GM19395 (cell line): ENCODE data around the gene RHOF.
"Not testable (repeated sequence)": the region's sequence is repeated elsewhere in the genome, so short reads cannot be mapped to it uniquely, and the experiment has no call there.

Experiments
- ATAC-seq: cut with Tn5 transposase; IDR thresholded peaks from one replicate; pipeline ENCODE4 v1.9.1; 2021; ENCODE audit warnings: mild to moderate bottlenecking, moderate library complexity; ENCODE audit not compliant: unreplicated experiment

The RHOF gene

DNA sequence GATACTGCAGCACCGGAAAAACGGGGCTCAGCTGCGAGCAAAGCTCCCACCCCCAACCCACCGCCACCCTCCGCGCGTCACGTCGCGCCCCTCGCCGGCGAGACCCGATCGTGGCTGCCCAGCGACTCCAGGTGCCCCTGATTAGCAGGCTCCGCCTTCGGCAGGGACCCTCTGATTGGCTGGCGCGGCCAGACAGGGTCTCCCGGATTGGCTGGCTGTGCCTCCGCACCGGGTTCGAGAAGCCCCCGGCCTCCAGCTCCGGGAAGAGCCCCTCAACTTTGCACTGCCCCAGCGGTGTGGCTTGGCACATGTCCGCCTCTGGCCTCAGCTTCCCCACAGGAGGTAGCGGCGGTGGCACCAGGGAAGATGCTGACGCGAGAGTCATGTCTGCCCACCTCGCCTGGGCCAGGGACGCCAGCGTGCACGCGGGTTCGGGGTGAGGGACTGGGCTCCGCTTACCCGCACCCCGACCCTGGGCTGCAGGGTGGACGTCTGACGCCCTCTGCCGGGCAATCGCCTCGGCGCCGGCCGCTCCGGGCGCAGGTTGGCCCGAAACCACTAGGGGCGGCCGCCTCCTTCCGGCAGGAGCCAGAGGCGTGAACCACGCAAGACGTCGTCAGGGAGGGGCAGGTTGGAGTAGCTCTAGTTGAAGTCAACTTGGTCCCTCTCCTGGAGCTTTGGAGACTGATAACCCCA lies 498 bp upstream of the RHOF start:
- ATAC-seq, result peak; percentile 51

DNA sequence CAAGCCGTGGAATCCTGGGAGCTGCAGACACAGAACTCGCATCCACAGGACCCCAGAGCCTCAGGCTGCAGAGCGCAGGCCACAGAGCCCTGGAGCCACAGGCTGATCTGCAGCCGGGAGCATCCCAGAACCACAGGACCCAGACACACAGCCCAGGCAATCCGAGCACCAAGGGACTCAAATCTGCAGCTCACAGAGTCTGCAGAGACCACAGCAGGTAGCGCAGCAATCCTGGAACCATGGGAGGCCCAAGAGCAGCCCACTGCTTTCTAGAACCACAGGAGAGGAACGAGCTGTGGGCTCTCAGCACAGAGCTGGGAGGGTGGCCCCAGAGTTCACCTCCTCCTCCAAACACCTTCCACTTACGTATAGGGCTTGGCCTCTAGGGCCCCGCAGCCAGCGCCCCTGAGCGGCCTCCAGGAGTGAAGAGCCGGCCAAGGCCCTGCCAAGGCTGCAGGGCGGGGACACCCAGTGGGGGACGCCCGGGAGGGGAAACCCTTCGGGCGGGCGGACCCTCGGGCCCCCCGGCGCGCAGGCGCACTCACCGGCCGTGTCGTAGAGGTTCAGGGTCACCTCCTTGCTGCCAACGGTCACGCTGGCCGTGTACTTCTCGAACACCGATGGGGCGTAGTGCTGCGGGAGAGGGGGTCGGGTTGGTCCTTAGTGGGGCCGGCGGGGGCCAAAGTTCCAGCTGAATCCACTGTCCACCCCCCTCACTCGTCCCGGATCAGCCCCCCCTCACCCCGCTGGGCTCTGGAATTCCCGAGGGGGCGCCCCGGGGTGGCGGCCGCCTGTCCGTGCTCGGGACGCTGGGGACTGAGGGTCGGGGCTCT lies 665 bp downstream of the RHOF start:
- no peak for ATAC-seq

DNA sequence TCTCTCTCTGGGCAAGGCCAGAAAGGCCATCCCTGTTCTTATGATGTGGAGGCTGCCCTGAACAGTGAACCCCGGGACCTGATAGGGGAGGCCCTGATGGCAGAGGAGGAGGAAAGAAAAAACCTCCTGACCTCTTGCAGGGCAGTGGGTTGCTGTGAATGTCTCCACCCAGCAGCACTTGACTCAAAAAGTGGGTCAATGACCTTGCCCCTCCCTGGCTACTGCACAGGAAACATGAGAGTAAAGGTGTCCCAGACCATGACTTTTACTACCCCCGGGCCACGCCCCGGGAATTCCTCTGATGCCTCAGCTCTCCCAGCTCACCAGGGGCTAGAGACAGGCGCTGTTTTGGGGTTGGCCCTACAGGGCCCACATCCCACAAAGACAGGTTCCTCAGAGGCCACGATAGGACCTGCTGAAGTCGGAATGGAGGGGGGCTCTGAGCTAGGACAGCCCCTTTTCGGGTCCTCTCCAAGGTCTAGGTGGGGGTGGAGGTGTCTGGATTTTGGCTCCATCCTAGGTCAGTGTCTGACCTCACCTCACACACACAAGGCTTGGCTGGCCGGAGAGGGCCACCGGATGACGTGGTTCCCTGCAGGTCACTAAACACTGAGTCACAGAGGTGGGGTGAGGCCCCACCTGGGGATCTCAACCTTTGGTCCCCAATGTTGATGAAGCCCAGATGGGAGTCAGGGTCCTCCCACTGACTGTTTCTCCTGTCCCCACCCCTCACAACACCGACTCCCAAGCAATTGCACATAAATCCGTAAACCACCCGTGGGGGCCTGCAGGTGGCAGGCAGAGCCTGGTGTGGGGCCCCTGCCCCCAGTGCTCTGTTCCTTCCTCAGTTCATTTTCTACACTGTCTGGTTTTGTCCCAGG lies 1.6 kb downstream of the RHOF start:
- no peak for ATAC-seq

- ATAC-seq, result not testable (repeated sequence)
Observed at GRCh38 chr12:121790785-121791184, 2.7 kb downstream of the RHOF start.

DNA sequence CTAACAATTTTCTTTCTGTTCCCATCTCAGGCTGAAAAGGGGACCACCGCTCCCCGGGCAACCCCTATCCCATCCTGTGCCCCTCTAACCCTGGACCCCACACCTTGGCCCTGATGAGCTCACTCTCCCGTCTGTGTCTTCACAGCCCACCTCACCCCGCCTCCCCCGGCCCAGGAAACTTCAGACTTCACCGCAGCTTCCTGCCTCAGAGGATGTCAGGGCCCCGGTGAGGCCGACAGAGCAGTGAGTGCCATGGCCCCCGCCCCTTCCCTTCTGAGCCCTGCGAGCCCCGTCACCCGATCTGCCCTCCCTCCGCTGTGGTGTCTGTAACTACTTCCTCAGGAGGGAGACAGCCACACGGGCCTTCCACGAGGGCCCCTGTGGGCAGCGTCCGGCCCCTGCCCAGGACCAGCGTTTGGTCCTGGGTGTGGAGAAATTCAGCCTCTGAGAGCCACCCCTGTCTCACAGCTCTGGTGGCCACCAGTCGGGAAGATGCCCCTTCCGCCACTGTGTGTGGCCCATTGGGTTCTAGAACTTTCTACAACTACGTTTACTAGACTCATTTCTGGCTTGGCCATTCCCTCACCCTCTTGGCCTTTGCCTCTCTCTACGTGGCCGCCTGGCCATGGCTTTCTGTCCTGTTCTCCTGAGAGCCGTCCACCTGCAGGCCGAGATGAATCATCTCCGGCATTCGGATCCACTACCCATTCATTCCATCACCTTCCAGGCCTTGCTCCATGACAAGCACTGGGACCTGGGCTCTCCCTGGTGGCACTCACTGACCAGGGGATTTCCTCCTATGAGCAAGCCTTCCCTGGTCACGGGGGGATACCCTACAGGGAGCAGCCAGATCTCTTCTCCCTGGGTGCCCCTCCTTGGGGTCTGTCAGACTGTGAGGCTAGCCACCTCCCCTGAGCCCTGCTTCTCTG lies 3.4 kb downstream of the RHOF start:
- ATAC-seq, result peak; percentile 43

- ATAC-seq, result peak; percentile 23
Observed at GRCh38 chr12:121789233-121789781, 4.2 kb downstream of the RHOF start.

- no peak for ATAC-seq
Observed at GRCh38 chr12:121788176-121788818, 5.2 kb downstream of the RHOF start.

DNA sequence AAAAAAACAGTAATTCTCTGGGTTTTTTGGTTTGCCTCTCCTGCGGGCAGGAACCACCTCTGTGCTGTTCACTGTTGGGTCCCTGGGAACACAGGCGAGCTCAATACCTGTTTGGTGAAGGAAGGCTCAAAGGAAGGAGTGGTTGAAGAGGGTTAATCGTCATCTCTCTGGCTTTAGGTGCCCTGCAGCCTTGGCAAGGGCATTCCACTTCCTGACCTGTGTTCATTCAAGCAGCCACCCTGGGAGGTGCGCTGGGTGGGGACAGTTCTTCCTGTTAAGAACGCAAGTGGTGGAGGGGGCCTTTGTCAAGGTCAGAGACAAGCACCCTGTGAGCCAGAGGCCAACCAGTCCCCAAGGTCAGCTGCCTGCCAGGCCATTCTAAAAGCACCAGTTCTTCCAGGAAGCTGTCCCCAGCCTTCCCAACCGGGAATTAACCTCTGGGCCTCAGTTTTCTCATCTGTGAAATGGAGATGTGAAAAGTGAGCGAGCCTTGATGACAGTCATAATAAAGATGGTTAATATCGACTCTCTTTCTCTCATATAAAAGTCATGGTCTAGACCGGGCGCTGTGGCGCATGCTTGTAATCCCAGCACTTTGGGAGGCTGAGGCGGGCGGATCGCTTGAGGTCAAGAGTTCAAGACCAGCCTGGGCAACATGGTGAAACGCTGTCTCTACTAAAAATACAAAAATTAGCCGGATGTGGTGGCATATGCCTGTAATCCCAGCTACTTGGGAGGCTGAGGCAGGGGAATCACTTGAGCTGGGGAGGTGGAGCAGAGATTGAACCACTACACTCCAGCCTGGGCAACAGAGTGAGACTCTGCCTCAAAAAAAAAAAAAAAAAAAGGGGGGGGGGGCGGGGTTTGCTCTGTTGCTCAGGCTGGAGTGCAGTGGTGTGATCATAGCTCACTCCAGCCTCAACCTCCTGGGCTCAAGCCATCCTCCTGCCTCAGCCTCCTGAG lies 6.1 kb downstream of the RHOF start:
- ATAC-seq, result no peak

DNA sequence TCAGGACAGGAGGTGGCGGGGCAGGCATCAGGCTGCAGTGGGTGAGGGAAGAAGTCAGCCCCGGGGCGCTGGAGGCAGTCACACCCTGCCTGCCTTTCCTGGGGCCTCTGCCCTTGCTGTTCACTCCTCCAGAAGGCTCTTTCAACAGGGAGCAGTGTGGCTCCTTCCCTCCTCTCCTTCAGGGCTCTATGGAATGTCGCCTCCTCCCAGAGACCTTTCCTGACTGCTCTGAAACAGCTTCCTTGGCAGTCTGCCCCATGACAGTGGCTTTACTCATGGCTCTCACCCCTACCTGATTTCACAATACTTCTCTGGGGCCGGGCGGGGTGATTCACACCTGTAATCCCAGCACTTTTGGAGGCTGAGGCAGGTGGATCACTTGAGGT lies 7.1 kb downstream of the RHOF start:
- no peak for ATAC-seq

- no peak for ATAC-seq
Observed at GRCh38 chr12:121784460-121784859, 9.0 kb downstream of the RHOF start.

DNA sequence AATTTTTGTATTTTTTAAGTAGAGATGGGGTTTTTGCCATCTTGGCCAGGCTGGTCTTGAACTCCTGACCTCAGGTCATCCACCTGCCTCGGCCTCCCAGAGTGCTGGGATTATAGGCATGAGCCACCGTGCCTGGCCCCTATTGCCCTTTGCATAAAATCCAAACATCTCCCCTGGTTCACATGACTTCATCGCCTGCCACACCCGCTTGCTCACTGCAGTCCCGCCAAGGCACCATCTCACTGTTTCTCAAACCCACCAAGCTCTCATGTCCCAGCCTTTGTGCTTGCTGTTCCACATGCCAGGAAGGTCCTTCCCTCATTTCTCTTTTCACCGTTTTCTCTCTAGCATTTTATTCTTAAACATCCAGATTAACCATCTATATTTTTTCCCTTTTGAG lies 9.7 kb downstream of the RHOF start:
- ATAC-seq, result no peak

GRCh38 chr12:121781998-121782979 lies 11.2 kb downstream of the RHOF start:
- ATAC-seq, result peak; percentile 60

DNA sequence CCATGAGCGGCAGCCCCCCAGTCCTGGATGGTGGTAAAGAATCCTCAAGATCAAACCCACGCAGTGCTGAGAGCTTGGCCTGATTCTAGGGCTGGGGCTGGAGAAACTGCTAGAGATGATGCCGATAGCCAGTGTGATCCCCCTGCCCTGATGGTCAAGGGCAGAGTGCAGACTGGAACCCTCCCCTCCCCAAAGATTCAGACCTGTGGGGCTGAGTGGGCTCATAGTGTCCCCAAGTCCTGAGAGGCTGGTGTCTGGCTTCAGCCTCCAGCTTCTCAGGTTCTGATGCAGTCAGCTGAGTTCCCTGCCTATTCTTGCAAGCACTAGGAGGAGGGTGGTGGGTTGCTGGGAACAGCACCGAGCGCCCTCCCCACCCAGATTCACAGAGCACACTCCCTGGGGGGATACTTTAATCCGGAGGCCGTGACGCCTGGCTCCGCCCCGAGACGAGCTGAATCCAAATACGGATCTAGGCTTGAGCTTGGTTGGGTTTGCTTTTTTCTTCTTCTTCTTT lies 11.9 kb downstream of the RHOF start:
- ATAC-seq, result peak; percentile 28

DNA sequence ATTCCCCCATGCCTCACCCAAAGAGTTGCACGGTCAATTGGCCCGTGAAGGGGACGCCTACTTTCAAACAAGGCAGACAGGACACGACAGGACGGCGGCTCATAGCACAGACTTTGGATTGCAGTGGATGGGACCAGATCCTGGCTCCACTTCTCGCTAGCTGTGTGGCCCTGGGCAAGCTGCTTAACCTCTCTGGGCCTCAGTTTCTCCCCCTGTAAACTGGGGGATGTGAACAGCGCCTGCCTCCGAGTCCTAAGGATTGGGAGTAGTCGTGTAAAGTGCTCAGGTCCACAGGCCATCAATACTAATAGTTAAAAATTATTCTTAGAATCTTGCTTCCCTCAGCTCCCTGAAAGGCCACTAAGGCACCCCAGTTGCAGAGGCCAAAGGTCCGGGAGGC lies 13.1 kb downstream of the RHOF start:
- no peak for ATAC-seq

DNA sequence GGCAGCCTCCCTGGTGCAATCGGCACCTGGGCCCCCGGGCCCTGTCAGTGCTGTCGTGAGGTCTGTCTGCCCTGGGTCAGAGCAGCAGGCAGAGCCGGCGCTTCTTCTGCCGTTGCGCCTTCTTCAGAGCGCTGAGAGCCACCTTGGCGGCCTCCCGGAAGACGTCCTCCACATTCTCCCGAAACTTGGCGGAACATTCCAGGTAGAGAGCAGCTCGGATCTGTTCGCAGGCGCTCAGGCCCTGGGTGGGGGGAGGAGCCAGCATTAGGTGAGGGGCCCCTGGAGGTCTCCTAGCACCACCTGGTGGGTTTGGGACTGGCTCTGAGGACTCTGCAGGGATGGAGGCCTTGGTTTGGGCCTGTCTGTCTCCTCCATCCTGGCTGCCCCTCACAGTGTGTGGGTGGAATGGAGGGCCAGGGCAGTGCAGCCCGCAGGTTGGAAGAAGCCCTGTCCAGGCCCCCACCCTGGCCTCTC lies 14.0 kb downstream of the RHOF start:
- no peak for ATAC-seq

DNA sequence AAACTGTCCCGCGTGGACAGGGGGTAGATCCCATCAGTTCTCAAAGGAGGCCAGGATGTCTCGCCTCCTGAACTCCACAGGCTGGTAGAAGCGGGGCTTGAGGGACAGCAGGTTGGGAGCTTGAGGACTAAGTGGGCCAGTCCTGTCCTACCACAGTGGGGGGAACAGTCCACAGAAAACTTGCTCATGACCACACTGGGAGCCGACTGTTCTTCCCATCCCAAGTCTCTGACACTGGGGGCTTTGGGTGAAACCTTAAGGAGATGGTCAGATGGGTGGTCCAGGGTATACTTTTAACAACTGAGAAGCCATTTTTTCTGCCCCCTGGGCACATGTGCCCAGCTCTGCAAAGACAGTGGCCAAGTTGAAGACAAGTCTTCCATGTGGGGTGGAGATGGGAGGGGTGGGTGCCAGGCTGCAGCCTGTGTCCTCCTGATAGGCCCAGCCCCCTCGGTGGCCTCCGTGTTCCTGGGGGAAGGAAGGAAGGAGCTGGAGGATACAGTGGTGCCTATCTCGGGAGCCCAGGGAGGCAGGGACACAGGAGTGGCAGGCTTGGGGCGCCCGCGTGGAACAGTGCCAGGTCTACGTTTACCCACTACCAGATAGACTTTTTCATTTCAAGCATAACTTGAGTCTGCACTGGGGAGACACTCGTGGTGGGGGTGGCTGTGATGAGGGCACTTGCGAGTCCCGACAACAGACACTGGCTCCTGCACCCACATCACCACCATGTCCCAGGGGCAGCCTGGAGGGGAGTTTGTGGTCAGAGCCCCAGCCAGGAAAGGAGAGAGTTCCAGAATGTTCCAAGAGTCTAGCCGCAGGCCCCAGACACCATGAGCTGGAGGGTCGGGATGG lies 14.7 kb downstream of the RHOF start:
- no peak for ATAC-seq
